Right lobe of liver (tissue), 6 donors: ENCODE results near the gene ZNF605. TPM values are rescaled to one million over a fixed set of nuclear protein-coding genes. Genes with fewer than 3 reads are reported as not detected.
A peak's percentile ranks its signal among the peaks of the same experiment; 100 is the strongest.
"Not testable (repeated sequence)": the region's sequence is repeated elsewhere in the genome, so short reads cannot be mapped to it uniquely, and the experiment has no call there.

Experiments used
- ATAC-seq, 4 donors: fragments of 200-7000 bp; cut with Tn5 transposase; one replicate each; pipeline ENCODE4 v1.9.1; 2020; ENCODE audit warnings: mild to moderate bottlenecking in 4 of 4, moderate library complexity in 4 of 4
- DNase-seq, 3 donors: peaks; one replicate each; pipeline ENCODE4 v3.0.0-alpha.2; 2020
- H3K27ac ChIP-seq, 3 donors: fragments of 200-600 bp; one replicate each; pipeline ENCODE4 v1.8.0; 2022
- H3K27me3 ChIP-seq, 2 donors: fragments of 200-600 bp; one replicate each; pipeline ENCODE4 v1.8.0; 2022
- H3K36me3 ChIP-seq, 4 donors: fragments of 200-600 bp; sonication (generic) in 1 of 4; one replicate each; pipeline versions ENCODE4 v1.5.1 to v1.8.0; 2017 to 2022; ENCODE audit warnings: control low read depth in 1 of 4
- H3K4me1 ChIP-seq, 4 donors: fragments of 200-600 bp; sonication (generic) in 1 of 4; one replicate each; pipeline versions ENCODE4 v1.5.1 to v1.8.0; 2017 to 2022; ENCODE audit warnings: control low read depth in 1 of 4
- H3K4me3 ChIP-seq, 3 donors: fragments of 200-600 bp; one replicate each; pipeline ENCODE4 v1.8.0; 2022
- H3K9me3 ChIP-seq, 4 donors: fragments of 200-600 bp; sonication (generic) in 1 of 4; one replicate each; pipeline versions ENCODE4 v1.5.1 to v1.8.0; 2017 to 2022; ENCODE audit warnings: control low read depth in 1 of 4
- CTCF ChIP-seq, 4 donors: fragments of 200-600 bp in 3 of 4; fragments of 450-650 bp in 1 of 4; IDR thresholded peaks; one replicate each; pipeline versions ENCODE4 v1.5.1 to v1.8.0; 2016 to 2022; ENCODE audit warnings: antibody characterized with exemption in 4 of 4, mild to moderate bottlenecking in 2 of 4
- POLR2A ChIP-seq: fragments of 450-650 bp; IDR thresholded peaks from one replicate; pipeline ENCODE4 v1.6.1; 2017; ENCODE audit warnings: antibody characterized with exemption, mild to moderate bottlenecking
- WGBS: methylation state at CpG from one replicate; pipeline ENCODE4 v1.1.6; 2018; ENCODE audit warnings: low coverage, low lambda C conversion rate; ENCODE audit not compliant: insufficient coverage; ENCODE audit errors: missing lambda C conversion rate; 5-methylcytosine and 5-hydroxymethylcytosine counted together
- intact Hi-C, 2 donors: fragments of 100-400 bp; cut with DNase I; formaldehyde crosslinking; loops; one replicate each; pipeline versions ENCODE4 v1.11.2 to v1.14.1; 2022
- total RNA-seq, 6 experiments: library from RNA; depleted of rRNA in 2 of 6; stranded (reverse); fragments of >200 nt in 2 of 6; fragmentation: NEBNext Ultra II Directional in 3 of 6; extraction: Animal tissue kit (Norgen Biotek cat#: 25700) in 3 of 6; gene quantifications; one replicate each; pipeline versions ENCODE4 v1.1.0 to v1.2.4, GENCODE V29; 2016 to 2023
- donor health status: DM: no; HTN: yes; CAD: no.
- donor health status: DM: no; HTN: no; CAD: no.
- donor health status: DM: no; HTN: no; CAD: no.
- donor health status: DM: no; HTN: yes; CAD: no.
- donor health status: DM: no; HTN: yes; CAD: no.

The ZNF605 gene
- total RNA-seq, 6 experiments from 2014 or later: 2.2 to 7.9 (median 5.7) TPM

GRCh38 chr12:132976870-132977269, 20.8 kb upstream of the ZNF605 start:
- intact Hi-C loops, H3K9me3 ChIP-seq, H3K4me3 ChIP-seq, ATAC-seq, DNase-seq, H3K27ac ChIP-seq, H3K36me3 ChIP-seq, H3K27me3 ChIP-seq, H3K4me1 ChIP-seq: not testable (repeated sequence)
- 32% methylated on average over 7 of the region's 13 CpGs for WGBS
- peak in 2 of 4 donors; percentile 25 to 28 for TF ChIP-seq CTCF (IDR thresholded peaks at IDR 0.05)

GRCh38 chr12:132972374-132972773, 16.3 kb upstream of the ZNF605 start:
- intact Hi-C loops: no loop called here
- WGBS: 57% methylated on average over 1 of the region's 1 CpG

GRCh38 chr12:132967736-132968135, 11.6 kb upstream of the ZNF605 start:
- no peak overlapping the region for H3K27ac ChIP-seq
- intact Hi-C loops: no loop called here
- no CpG with 5 or more reads among the region's 21 CpGs for WGBS
- H3K27me3 ChIP-seq: no peaks in the 10 kb centered on the region
- no peak for DNase-seq
- H3K4me1 ChIP-seq: no peaks in the 10 kb centered on the region
- ATAC-seq: no peak
- H3K9me3 ChIP-seq: no peaks in the 10 kb centered on the region
- TF ChIP-seq POLR2A (no peak), CTCF (IDR thresholded peaks at IDR 0.05) (no peak)
- no peak overlapping the region for H3K4me3 ChIP-seq
- H3K36me3 ChIP-seq: no peaks in the 10 kb centered on the region

More at GRCh38 chr12:132972374-132972773, 16.3 kb upstream of the ZNF605 start:
- ATAC-seq: no peak
- Histone ChIP-seq H3K36me3 (no peaks in the 10 kb centered on the region), H3K27me3 (no peaks in the 10 kb centered on the region), H3K4me1 (no peaks in the 10 kb centered on the region), H3K27ac (no peak overlapping the region), H3K4me3 (no peak overlapping the region), H3K9me3 (peaks cover 0 to 4% (median 0%) of the 10 kb centered on the region in 4 donors)
- DNase-seq: no peak
- TF ChIP-seq CTCF (IDR thresholded peaks at IDR 0.05): no peak
- no peak for TF ChIP-seq POLR2A

GRCh38 chr12:132966676-132967415, 10.7 kb upstream of the ZNF605 start:
- intact Hi-C loops: no loop called here
- Histone ChIP-seq H3K4me1 (no peaks in the 10 kb centered on the region), H3K36me3 (no peaks in the 10 kb centered on the region), H3K27me3 (no peaks in the 10 kb centered on the region), H3K9me3 (no peaks in the 10 kb centered on the region), H3K27ac (no peak overlapping the region), H3K4me3 (no peak overlapping the region)
- DNase-seq: no peak
- peak in 1 of 4 donors; percentile 14 for ATAC-seq
- WGBS: 100% methylated on average over 1 of the region's 12 CpGs
- TF ChIP-seq CTCF (IDR thresholded peaks at IDR 0.05): no peak
- TF ChIP-seq POLR2A: no peak
